ENCODE results near the gene COPS3. TPM values are rescaled to one million over a fixed set of nuclear protein-coding genes. Genes with fewer than 3 reads are reported as not detected.

COPS3 gene
- total RNA-seq, 1 donor from 2014 or later = 52.7 TPM

DNA sequence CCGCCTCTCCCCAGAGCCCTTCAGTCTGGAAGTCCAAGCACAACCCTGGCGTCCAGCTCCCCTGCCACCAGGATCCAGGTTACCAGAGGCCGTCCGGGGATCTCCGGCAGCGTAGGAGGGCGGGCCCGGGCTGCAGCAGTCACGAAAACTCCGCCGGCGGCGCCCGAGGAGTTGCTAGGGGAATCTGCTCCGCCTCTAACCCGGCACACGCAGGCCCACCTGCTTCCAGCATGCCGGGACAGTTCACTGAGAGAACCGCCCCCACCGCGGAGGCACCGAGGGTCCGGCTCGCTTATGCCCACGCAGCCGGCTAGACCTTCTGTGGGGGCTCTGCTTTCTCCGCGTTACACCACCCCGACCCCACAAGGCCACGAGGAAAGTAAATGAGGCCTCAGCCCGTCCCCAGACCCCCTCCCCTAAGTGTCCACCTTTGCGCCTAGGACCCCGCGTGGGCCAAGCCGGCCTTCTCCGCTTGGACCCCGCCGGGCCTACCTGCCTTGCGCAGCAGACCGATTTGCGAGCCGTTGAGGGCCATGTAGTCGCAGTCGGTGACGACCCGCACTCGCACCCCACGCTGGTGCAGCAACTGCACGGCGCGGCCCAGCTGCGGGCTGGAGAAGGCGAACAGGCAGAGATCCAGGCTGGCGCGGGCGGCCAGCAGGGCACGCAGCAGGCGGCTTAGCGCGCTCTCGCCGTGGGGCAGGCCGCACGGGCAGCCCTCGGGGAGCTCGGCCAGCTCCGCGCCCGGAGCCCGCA lies 75.5 kb downstream of the COPS3 start:
- Mint-ChIP-seq H3K4me3 (ENCODE audit: unreplicated experiment) (no peak overlapping the region), H3K4me1 (ENCODE audit: unreplicated experiment) (peaks cover 8% of the 10 kb centered on the region), H3K27ac (ENCODE audit: unreplicated experiment) (no peak overlapping the region), H3K36me3 (ENCODE audit: low read depth, unreplicated experiment) (peaks cover 3% of the 10 kb centered on the region), H3K9me3 (ENCODE audit: unreplicated experiment) (no peaks in the 10 kb centered on the region), H3K27me3 (ENCODE audit: unreplicated experiment) (peaks cover 2% of the 10 kb centered on the region)
- DNase-seq (ENCODE audit: low spot score) = no peak
- TF ChIP-seq, protein P1, sequence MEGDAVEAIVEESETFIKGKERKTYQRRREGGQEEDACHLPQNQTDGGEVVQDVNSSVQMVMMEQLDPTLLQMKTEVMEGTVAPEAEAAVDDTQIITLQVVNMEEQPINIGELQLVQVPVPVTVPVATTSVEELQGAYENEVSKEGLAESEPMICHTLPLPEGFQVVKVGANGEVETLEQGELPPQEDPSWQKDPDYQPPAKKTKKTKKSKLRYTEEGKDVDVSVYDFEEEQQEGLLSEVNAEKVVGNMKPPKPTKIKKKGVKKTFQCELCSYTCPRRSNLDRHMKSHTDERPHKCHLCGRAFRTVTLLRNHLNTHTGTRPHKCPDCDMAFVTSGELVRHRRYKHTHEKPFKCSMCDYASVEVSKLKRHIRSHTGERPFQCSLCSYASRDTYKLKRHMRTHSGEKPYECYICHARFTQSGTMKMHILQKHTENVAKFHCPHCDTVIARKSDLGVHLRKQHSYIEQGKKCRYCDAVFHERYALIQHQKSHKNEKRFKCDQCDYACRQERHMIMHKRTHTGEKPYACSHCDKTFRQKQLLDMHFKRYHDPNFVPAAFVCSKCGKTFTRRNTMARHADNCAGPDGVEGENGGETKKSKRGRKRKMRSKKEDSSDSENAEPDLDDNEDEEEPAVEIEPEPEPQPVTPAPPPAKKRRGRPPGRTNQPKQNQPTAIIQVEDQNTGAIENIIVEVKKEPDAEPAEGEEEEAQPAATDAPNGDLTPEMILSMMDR (IDR thresholded peaks at IDR 0.05; ENCODE audit: unreplicated experiment) = no peak

DNA sequence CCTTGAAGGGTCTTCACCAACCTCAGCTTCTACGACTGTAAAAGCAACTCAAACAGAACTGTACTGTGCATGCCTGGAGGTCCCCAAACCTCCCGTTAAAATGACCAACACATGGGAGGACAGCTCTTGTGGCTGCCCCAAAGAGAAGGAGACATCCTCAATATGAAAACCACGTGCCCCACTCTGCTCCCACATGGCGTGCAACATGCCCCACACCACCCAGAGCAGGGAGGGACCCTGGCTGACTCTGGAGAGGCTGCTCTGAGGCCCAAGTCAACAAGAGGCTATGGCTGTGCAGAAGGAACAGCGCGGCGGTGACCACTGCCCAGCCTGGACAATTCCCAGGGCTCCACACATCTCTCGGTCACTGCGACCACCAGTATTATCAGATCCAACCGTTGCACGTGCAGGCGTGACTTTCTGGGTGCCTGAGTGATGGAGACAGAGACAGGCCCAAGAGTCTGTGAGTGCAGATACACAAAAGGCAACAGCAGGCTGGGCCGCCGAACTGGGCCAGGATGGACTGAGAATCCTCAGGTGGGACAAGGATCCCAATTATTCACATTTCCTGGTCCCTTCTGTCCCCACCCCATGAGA lies 76.3 kb downstream of the COPS3 start:
- Mint-ChIP-seq H3K36me3 (ENCODE audit: low read depth, unreplicated experiment) (peaks cover 3% of the 10 kb centered on the region), H3K9me3 (ENCODE audit: unreplicated experiment) (no peaks in the 10 kb centered on the region), H3K27ac (ENCODE audit: unreplicated experiment) (no peak overlapping the region), H3K4me3 (ENCODE audit: unreplicated experiment) (no peak overlapping the region), H3K4me1 (ENCODE audit: unreplicated experiment) (peaks cover 8% of the 10 kb centered on the region), H3K27me3 (ENCODE audit: unreplicated experiment) (peaks cover 2% of the 10 kb centered on the region)
- TF ChIP-seq, protein P1 (IDR thresholded peaks at IDR 0.05; ENCODE audit: unreplicated experiment) = no peak
- no peak for DNase-seq (ENCODE audit: low spot score)

DNA sequence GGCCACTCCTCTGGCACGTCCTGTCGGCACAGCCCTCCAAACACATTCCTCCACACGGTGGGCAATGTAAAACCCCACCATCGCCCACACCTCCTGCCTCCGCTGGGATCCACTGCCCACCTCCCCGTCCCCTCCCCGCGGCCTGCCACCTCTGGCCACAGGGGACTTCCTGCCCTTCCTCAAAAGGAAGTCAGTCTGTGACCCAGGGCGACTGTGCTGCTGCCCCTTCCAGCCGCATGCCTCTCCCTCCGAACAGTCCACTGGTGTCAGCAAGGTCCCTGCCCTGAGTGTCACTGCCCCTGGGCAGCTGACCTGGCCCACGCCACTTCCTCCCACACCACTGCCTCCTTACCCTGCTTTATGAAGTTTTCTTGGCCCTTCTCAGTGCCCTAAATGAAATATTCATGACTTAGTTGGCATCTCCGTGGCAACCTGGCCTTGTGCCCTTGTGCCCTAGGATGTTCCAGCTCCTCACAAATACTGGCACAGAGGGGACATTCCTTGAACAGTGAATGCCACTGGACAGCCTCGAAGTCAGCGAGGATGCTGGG lies 76.9 kb downstream of the COPS3 start:
- no peak for DNase-seq (ENCODE audit: low spot score)
- Mint-ChIP-seq H3K4me1 (ENCODE audit: unreplicated experiment) (peaks cover 8% of the 10 kb centered on the region), H3K4me3 (ENCODE audit: unreplicated experiment) (no peak overlapping the region), H3K27ac (ENCODE audit: unreplicated experiment) (no peak overlapping the region), H3K9me3 (ENCODE audit: unreplicated experiment) (no peaks in the 10 kb centered on the region), H3K36me3 (ENCODE audit: low read depth, unreplicated experiment) (peaks cover 3% of the 10 kb centered on the region), H3K27me3 (ENCODE audit: unreplicated experiment) (peaks cover 2% of the 10 kb centered on the region)
- TF ChIP-seq, protein P1 (IDR thresholded peaks at IDR 0.05; ENCODE audit: unreplicated experiment) = no peak

DNA sequence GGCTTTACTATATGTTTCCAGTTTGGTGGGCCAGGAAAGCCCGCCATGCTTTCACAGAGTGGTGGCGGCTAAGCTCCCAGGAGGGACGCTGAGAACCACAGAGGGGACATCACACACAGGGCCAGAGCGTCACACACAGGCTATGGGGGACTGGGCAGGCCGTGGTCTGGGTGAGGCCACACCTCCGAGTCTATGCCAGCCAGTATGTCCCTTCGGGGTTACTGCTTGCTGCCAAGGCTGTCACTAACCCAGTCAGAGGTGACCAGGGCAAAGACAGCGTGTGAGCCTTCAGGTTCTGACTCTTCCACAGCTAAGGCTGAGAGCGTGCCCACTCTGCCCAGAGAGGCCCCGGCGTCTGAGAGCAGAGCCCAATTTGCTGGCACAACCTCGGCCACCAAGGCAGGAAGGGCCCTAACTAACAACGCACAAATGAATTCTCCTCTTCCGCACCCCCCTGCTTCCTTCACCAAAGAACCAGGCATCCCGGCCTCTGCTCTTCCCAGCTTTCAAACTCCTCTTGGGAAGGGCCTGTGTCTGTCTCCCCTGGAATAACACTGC lies 77.8 kb downstream of the COPS3 start:
- no peaks in the 10 kb centered on the region for H3K9me3 Mint-ChIP-seq (ENCODE audit: unreplicated experiment)
- H3K4me3 Mint-ChIP-seq (ENCODE audit: unreplicated experiment) = no peak overlapping the region
- H3K4me1 Mint-ChIP-seq (ENCODE audit: unreplicated experiment) = peaks cover 8% of the 10 kb centered on the region
- peaks cover 3% of the 10 kb centered on the region for H3K36me3 Mint-ChIP-seq (ENCODE audit: low read depth, unreplicated experiment)
- TF ChIP-seq, protein P1 (IDR thresholded peaks at IDR 0.05; ENCODE audit: unreplicated experiment) = no peak
- no peak for DNase-seq (ENCODE audit: low spot score)
- peaks cover 2% of the 10 kb centered on the region for H3K27me3 Mint-ChIP-seq (ENCODE audit: unreplicated experiment)
- no peak overlapping the region for H3K27ac Mint-ChIP-seq (ENCODE audit: unreplicated experiment)
